GM19395 (cell line): Measurements from ENCODE around the gene ETV7.

Source experiments
- ATAC-seq: cut with Tn5 transposase; IDR thresholded peaks from one replicate; pipeline ENCODE4 v1.9.1; 2021; ENCODE audit warnings: mild to moderate bottlenecking, moderate library complexity; ENCODE audit not compliant: unreplicated experiment

Gene ETV7

DNA sequence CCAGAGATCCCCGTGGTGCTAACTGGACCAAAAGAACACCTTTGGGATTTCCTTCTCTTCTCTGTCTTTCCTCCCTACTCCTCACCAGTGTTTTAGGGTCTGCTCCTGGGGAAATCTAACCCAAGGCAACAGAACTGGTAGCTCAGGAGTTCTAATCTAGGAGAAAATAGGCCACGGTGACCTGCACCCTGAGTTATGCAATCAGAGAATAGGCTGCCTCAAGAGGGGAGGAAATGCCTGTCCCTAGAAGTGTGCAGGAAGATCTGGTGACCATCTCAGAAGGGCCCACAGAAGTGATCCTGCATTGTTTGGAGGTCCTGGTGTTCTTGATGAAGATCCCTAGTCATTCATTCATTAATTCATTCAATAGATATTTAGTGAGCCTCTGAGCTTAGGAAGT is 3.4 kb downstream of the ETV7 start:
- ATAC-seq: no peak

DNA sequence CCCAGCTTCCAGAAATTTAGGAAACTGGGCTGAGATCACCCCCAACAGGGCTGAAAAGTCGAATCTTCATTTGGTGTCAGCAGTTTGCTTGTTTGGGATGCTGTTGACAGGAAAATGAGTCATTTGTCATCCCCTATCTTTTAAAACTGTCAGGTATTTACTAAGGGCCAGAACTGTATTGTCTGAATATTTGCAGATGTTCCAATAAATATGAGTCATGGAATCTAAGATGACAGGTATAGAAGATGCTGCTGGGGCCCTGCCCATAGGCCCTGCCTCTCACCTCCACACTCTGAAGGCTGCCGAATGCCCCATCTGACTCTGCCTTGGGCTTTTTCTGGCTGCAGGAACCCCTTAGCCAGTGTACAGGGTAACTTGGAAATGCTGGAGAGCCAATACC is 3.9 kb downstream of the ETV7 start:
- ATAC-seq: no peak

DNA sequence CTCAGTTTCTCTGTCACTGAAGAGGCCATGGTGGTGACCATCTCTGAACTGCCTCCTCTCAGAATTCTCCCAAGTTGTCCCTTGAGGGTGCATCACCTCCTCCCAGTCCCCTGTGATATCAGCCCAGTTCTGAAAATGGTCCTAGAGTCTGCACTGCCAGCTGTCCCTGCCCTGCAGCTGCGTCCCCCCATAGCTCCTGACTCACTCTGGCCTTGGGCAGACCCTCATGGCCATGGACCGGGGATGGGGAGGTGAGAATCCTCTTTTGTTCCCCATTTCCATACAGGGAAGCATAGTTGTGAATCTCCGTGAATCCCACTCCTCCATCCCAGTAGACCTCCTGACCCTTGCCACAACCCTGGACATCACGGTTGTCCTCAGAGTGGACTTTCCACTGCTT is 4.5 kb downstream of the ETV7 start:
- ATAC-seq: no peak

- no peak for ATAC-seq
Observed at GRCh38 chr6:36381502-36382389, 5.7 kb downstream of the ETV7 start.

GRCh38 chr6:36380166-36380565 is 7.3 kb downstream of the ETV7 start:
- no peak for ATAC-seq

- no peak for ATAC-seq
Observed at GRCh38 chr6:36378936-36379335, 8.5 kb downstream of the ETV7 start.

DNA sequence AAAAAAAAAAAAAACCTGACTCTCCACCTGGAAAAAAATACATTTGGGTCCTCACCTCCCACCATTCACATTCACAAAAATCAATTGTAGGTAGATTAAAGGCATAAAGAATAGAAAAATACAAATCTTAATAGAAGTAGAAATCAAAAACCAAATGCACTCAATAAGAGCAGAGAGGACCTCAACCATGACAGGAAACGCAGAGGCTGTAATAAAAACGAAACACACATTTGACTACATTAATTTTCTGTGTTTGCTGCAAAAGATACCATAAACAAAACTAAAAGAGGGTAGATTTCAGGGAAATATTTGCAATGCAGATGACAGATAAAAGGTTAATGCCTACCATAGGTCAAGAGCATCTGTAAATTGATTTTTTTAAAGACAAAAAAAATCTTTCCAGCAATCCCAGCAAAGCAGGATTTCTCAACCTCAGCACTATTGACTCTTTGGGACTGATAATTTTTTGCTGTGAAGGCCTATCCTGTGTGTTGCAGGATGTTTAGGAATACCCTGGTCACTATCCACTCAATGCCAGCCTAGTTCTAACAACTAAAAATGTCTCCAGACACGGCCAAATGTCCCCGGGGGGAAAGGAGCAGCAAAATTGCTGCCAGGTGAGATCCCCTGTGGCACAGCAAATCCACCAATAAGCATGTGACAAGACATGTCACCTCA is 9.1 kb downstream of the ETV7 start:
- ATAC-seq: no peak

DNA sequence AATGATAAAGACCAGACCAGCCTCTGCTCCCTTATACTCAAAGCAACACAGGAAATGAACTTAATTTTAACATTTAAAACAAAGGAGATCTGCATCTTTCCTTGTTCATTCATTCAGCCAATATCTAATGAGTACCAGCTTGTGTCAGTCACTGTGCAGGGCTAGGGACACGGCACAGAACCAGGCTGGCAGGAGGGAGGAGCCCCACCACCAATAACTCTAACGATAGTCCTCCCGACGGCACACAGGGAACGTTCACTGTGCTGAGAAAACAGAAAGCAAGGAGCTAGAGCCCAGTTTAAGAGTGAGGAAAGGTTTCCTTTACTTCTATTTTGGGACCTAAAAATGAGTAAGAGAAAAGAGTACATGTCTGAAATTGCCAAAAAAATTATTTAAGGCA is 9.9 kb downstream of the ETV7 start:
- ATAC-seq: no peak

DNA sequence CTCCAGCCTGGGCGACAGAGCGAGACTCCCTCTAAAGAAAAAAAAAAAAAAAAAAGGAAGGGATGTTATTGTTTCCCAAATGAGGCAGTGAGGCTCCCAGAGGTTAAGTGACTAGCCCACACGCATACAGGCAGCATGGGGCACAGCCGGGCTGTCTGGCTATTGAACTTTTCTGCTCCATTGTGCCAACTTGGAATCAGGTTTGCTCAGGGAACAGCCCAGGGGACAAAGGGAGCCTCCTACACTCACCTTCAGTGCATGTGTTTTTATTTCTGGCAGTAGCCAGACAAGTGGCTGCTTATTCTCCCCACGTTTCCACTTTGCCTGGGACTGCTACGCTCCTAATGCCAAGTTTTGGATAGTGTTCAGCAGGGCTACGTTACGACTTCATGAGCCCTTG is 10.7 kb downstream of the ETV7 start:
- ATAC-seq: no peak

DNA sequence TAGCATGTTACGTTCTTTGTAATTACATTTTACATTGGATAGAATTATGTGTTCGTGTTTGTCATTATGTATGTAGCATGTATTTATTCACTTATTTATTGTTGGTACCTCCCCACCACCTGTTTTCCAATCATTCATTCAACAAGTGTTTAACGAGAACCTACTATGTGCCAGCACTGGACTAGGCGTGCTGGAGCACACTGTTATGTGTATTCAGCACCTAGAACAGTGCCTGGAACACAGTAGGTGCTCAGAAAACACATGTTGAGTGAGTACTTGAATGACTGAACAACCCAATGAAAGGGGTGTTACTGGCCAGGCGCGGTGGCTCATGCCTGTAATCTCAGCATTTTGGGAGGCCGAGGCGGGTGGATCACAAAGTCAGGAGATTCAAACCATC is 11.3 kb downstream of the ETV7 start:
- ATAC-seq: no peak

DNA sequence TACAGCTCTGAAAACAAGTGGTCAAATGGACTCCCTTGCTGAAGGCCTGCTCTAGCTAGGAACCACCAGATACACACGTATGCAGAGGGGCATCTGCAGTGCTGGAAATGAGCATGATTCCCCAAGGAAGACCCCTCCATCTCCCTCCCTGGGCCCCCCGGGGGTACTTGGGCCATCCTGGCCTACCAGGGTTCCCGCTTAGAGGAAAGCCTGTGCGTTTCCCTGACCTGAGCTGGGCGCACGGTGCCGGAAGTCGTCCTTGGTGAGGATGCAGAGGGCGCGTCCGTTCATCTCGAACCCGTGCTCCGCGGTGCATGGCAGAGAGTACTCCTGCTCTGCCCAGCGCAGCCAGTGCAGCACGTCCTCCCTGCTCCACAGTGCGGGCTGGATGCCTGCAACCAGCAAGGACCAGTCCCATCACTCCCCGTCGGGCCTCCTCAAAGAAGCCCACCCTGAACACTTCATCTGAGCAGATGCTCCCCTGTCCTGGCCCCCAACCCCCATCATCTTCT is 11.8 kb downstream of the ETV7 start:
- no peak for ATAC-seq

- no peak for ATAC-seq
Observed at GRCh38 chr6:36374972-36375371, 12.5 kb downstream of the ETV7 start.

GRCh38 chr6:36374194-36374593 is 13.3 kb downstream of the ETV7 start:
- no peak for ATAC-seq

DNA sequence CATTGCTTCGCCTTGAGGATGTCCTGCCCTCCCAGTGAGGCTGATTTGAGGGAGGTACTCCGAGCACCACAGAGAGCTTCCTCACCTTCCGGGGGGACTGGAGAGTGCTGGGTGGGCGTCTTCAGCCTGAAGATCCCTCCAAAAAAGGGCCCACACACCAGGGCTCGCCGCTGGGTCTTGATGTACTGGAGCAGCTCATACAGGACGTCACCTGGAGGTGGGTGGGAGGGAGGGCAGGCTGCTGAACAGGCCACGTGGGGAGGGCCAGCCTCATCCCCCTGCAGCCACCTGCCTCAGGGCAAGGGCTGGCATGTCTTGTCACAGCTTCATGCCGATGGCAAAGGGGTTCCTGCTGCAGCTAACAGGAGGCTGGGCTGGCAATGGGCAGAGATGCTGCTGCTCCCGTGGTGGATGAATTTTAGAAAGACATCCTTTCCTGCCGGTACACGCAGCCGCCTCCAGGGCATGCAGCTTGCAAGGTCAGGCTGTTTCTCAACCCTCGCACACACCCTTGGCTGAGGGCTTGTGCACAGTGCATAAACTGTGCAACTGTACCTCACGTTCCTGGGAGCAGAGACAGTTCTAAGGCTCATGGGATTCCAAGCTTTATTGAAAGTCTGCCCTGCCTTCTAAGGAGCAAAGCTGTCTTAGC is 14.0 kb downstream of the ETV7 start:
- no peak for ATAC-seq

- no peak for ATAC-seq
Observed at GRCh38 chr6:36372088-36372487, 15.4 kb downstream of the ETV7 start.

DNA sequence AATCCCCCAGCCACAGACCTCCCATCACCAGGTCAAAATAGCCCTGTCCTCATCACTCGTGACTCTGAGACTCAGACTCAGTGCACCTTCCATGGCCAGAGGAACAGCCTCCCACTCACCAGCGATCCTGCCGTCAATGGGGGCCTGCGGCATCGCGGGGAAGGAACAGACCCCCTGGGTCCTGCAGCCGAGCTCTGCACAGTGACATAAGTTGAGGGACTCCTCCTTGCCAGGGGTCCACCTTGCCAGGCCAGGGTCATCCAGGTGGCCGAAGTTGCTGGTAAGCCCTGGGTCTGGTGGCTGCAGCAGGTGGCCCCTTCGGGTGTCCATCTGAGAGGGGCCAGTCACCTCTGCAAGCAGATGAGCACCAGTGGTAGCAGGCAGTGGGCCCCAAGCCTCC is 16.3 kb downstream of the ETV7 start:
- ATAC-seq: no peak

GRCh38 chr6:36370638-36371037 is 16.8 kb downstream of the ETV7 start:
- no peak for ATAC-seq

DNA sequence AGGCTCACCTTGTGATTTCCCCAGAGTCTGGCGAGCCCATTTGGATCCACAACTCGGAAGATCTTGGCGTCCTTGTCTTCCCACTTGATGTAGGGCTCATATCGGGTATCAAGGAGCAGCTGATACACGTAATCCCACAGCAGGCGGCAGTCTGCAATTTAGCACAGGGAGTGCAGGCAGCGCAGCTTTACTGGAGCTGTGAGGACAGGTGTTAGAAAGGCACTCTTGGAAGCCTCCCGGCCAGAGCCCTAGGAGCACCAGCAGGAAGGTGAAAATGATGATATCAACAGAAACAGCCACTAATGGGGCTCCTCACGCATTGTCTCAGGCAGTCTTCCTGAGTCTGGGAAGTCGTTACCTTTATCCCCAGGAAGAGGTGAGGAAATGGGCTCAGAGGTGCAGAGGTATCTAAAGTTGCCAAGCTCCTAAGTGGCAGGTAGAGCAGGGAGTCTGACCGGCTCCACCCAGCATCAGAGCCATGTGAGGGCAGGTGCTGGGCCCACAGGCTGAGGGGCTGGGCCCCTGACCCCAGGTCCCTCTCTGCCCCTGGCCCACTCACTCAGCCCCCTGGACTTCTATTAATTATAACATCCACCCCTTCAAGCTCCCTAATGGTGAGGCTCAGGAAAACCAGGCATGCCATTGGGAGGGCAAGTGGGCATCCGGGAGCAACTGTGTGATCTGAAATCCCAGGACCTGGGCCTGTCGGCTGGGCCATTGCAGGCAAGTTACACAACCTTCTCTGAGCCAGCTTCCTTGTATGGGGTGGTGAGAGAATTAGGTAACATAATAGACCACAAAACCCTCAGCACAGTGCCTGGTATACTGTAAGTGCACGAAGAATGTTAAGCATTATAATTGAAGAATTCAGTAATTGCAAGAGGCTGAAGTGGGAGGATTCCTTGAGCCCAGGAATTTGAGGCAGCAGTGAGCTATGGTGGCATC is 18.3 kb downstream of the ETV7 start:
- ATAC-seq: no peak

- no peak for ATAC-seq
Observed at GRCh38 chr6:36368421-36368820, 19.0 kb downstream of the ETV7 start.

DNA sequence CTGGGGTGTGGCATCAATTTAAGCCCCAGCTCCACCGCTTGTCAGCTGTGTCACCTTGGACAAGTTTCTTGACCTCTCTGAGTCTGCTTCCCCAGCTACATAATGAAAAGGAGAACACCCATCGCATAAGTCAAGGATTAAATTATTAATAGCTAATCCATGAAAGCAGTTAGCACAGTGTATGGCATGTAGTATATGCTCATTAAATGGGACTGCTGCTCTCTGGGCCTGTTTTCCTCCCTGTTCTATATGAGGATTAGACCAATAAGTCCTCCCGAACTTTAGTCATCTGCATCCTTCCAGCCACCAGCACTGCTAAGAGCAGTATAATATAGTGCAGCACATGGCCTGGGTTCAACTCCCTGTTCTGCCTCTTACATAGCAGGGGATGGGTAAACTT is 19.7 kb downstream of the ETV7 start:
- no peak for ATAC-seq
